Kidney (tissue), 22 donors: ENCODE results near the gene SLC25A31. TPM values are rescaled to one million over a fixed set of nuclear protein-coding genes. Genes with fewer than 3 reads are reported as not detected.

Experiments
- DNase-seq, 5 donors: peaks; one replicate each; pipeline ENCODE4 v3.0.0-alpha.2; 2013 to 2020
- FAIRE-seq: peaks from 2 replicates; lab custom pipeline; 2012; peaks lifted over from hg19 to GRCh38; lab: Jason Lieb, UNC
- H3K27ac ChIP-seq, 2 donors: one replicate each; pipeline ENCODE4 v1.7.0; 2013; ENCODE audit warnings: low read depth in 2 of 2, low read length in 2 of 2, inconsistent platforms in 1 of 2
- H3K27me3 ChIP-seq: one replicate; pipeline ENCODE4 v1.7.1; 2013; ENCODE audit warnings: low read length, inconsistent platforms; ENCODE audit not compliant: control insufficient read depth, insufficient read depth
- H3K36me3 ChIP-seq, 3 donors: one replicate each; pipeline versions ENCODE4 v1.7.0 to v1.7.1; 2013; ENCODE audit warnings: low read length in 3 of 3, control low read depth in 1 of 3, inconsistent platforms in 1 of 3; ENCODE audit not compliant: insufficient read depth in 3 of 3, control insufficient read depth in 2 of 3
- H3K4me1 ChIP-seq, 3 donors: one replicate each; pipeline versions ENCODE4 v1.7.0 to v1.7.1; 2013; ENCODE audit warnings: low read length in 3 of 3, inconsistent platforms in 1 of 3, low read depth in 1 of 3; ENCODE audit not compliant: control insufficient read depth in 2 of 3, insufficient read depth in 2 of 3
- H3K4me3 ChIP-seq, 3 donors: one replicate each; pipeline versions ENCODE4 v1.7.0 to v1.8.1; 2013; ENCODE audit warnings: low read length in 3 of 3, control low read depth in 1 of 3, inconsistent platforms in 1 of 3
- H3K9ac ChIP-seq, 3 donors: one replicate each; pipeline versions ENCODE4 v1.7.0 to v1.7.1; 2013; ENCODE audit warnings: low read length in 3 of 3, control low read depth in 1 of 3, inconsistent platforms in 1 of 3
- H3K9me3 ChIP-seq, 3 donors: one replicate each; pipeline versions ENCODE4 v1.7.0 to v1.7.1; 2013; ENCODE audit warnings: low read length in 3 of 3, control low read depth in 1 of 3, inconsistent platforms in 1 of 3; ENCODE audit not compliant: control insufficient read depth in 2 of 3, insufficient read depth in 1 of 3
- CTCF ChIP-seq: IDR thresholded peaks from 3 replicates; pipeline ENCODE4 v1.5.1; 2012; ENCODE audit warnings: mild to moderate bottlenecking, moderate library complexity, borderline replicate concordance; ENCODE audit not compliant: insufficient read depth; ENCODE audit errors: extremely low read depth
- intact Hi-C: fragments of 100-400 bp; cut with DNase I; formaldehyde crosslinking; loops from one replicate; pipeline ENCODE4 v1.11.1; 2022
- long read RNA-seq, 10 donors: library from polyadenylated mRNA in 1 of 10; unstranded in 1 of 10; transcript quantifications; one replicate each; pipeline ENCODE4 v2.0.0 and lab custom pipeline, GENCODE V29; 2021 to 2026
- polyA plus RNA-seq: library from polyadenylated mRNA; stranded (reverse); fragments of 350-450 nt; fragmentation: Illumina TruSeq; extraction: RNeasy Lipid Tissue Mini Kit (QIAGEN cat#74804); gene quantifications from one replicate; pipeline ENCODE4 v1.2.3, GENCODE V29; 2014; ENCODE audit warnings: low read depth, low replicate concordance; ENCODE audit not compliant: insufficient read depth
- total RNA-seq: library from RNA; stranded (reverse); fragmentation: NEBNext Ultra II Directional; extraction: Animal tissue kit (Norgen Biotek cat#: 25700); gene quantifications from one replicate; pipeline ENCODE4 v1.2.1, GENCODE V29; 2021
- donor health status: control.
- donor health status: control.
- donor health status: control.
- donor health status: control.
- donor health status: control.
- donor health status: DM: yes; HTN: yes; CAD: no.
- donor health status: Normal renal cell carcinoma (clear cell type).

SLC25A31 gene
- total RNA-seq (not detected), polyA plus RNA-seq (not detected)
- long read RNA-seq, donor 1 = 0 reads
- long read RNA-seq, donor 2 = 0 reads
- long read RNA-seq, donor 3 = 0 reads
- long read RNA-seq, donor 4 = 0 reads
- long read RNA-seq, donor 5 = 0 reads
- long read RNA-seq, donor 6 = 0 reads
- long read RNA-seq, donor 7 = 0 reads
- long read RNA-seq, donor 8 = 0 reads
- long read RNA-seq, donor 9 = 0 reads
- long read RNA-seq, donor 10 = 0 reads

- H3K27ac ChIP-seq = no peak within 1 kb of the TSS
- no peak for TF ChIP-seq CTCF
- H3K9ac ChIP-seq = no peak within 1 kb of the TSS
- no peaks in the 10 kb centered on the region for H3K27me3 ChIP-seq
- H3K36me3 ChIP-seq = no peaks in the 10 kb centered on the region
- no peaks in the 10 kb centered on the region for H3K4me1 ChIP-seq
- no peaks in the 10 kb centered on the region for H3K9me3 ChIP-seq
- FAIRE-seq = no peak
- H3K4me3 ChIP-seq = no peak within 1 kb of the TSS
- intact Hi-C loops = loop anchor here (5.0 kb wide), 1 partner anchor 123 kb away; no protein-coding TSS in a partner anchor
- peak in 1 of 5 donors; percentile 53 for DNase-seq
Measured at GRCh38 chr4:127730142-127730913, at the start of gene SLC25A31. TSS of gene SLC25A31 (plus strand) at chr4:127730400. CDS start at chr4:127730546, 146 bp downstream.

GRCh38 chr4:127685292-127685691, 44.9 kb upstream of the SLC25A31 start:
- DNase-seq (no peak), FAIRE-seq (no peak)
- Histone ChIP-seq H3K9ac (no peak overlapping the region), H3K4me3 (no peak overlapping the region), H3K36me3 (peaks cover 0 to 5% (median 0%) of the 10 kb centered on the region in 3 donors), H3K4me1 (no peaks in the 10 kb centered on the region), H3K9me3 (no peaks in the 10 kb centered on the region), H3K27ac (no peak overlapping the region), H3K27me3 (no peaks in the 10 kb centered on the region)
- no peak for TF ChIP-seq CTCF
- intact Hi-C loops = no loop called here

GRCh38 chr4:127686658-127687057, 43.5 kb upstream of the SLC25A31 start:
- no peak overlapping the region for H3K27ac ChIP-seq
- H3K27me3 ChIP-seq = no peaks in the 10 kb centered on the region
- no peak for FAIRE-seq
- no peak overlapping the region for H3K9ac ChIP-seq
- TF ChIP-seq CTCF = no peak
- no peak for DNase-seq
- H3K36me3 ChIP-seq = peaks cover 0 to 5% (median 0%) of the 10 kb centered on the region in 3 donors
- intact Hi-C loops = no loop called here
- H3K9me3 ChIP-seq = no peaks in the 10 kb centered on the region
- no peaks in the 10 kb centered on the region for H3K4me1 ChIP-seq
- no peak overlapping the region for H3K4me3 ChIP-seq
